HCT116 (cell line): ENCODE results near the gene BEND7.

Experiments used
- CTCF ChIP-seq, 3 experiments: fragments of 200-600 bp in 1 of 3; sonication (generic) in 1 of 3; IDR thresholded peaks in 2 of 3; conservative IDR thresholded peaks in 1 of 3; 2 replicates each; pipeline ENCODE4 v1.5.1; 2012 to 2017; ENCODE audit warnings: low read depth in 2 of 3, low read length in 2 of 3, antibody characterized with exemption in 1 of 3, borderline replicate concordance in 1 of 3, control low read depth in 1 of 3, mild to moderate bottlenecking in 1 of 3, mixed read lengths in 1 of 3, mixed run types in 1 of 3, moderate library complexity in 1 of 3; ENCODE audit not compliant: insufficient read depth in 1 of 3
- EGR1 ChIP-seq: IDR thresholded peaks from 2 replicates; pipeline ENCODE4 v1.6.1; 2012; ENCODE audit warnings: low read depth
- JUND ChIP-seq: IDR thresholded peaks from 2 replicates; pipeline ENCODE4 v1.6.1; 2012
- MAX ChIP-seq: IDR thresholded peaks from 2 replicates; pipeline ENCODE4 v1.6.1; 2012
- POLR2A ChIP-seq: IDR thresholded peaks from 2 replicates; pipeline ENCODE4 v1.7.0; 2011; ENCODE audit warnings: borderline replicate concordance; ENCODE audit not compliant: insufficient read depth, insufficient read length; ENCODE audit errors: extremely low read depth
- REST ChIP-seq: IDR thresholded peaks from 2 replicates; pipeline ENCODE4 v1.6.1; 2012; ENCODE audit warnings: low read depth
- TCF7L2 ChIP-seq: IDR thresholded peaks from 2 replicates; pipeline ENCODE4 v1.7.0; 2011; ENCODE audit warnings: borderline replicate concordance, inconsistent platforms; ENCODE audit not compliant: insufficient read depth, insufficient read length; ENCODE audit errors: extremely low read depth
- YY1 ChIP-seq: IDR thresholded peaks from 2 replicates; pipeline ENCODE4 v1.6.1; 2011; ENCODE audit warnings: low read length, low read depth, moderate library complexity, mild to moderate bottlenecking; ENCODE audit not compliant: insufficient replicate concordance; ENCODE audit errors: extremely low read depth

- TF ChIP-seq CTCF (IDR thresholded peaks at IDR 0.05 in 2 of 3, conservative IDR thresholded peaks at IDR 0.05 in 1 of 3; ENCODE audit: borderline replicate concordance in 1 of 3, insufficient read depth in 1 of 3, low read depth in 2 of 3, low read length in 2 of 3) (no peak), REST (no peak), JUND (no peak), MAX (no peak), YY1 (no peak), POLR2A (no peak), EGR1 (no peak), TCF7L2 (no peak)
Measured at GRCh38 chr10:13400196-13400965, 128.4 kb downstream of the BEND7 start.
